H9 (cell line): ENCODE results near the gene SERPINA9. TPM values are rescaled to one million over a fixed set of nuclear protein-coding genes. Genes with fewer than 3 reads are reported as not detected.

Experiments used
- DNase-seq: peaks from one replicate; pipeline ENCODE4 v3.0.0-alpha.2; 2017
- H2AFZ ChIP-seq: one replicate; pipeline ENCODE4 v1.6.1; 2013; ENCODE audit warnings: mild to moderate bottlenecking, low read length, control low read depth, moderate library complexity
- H2AK5ac ChIP-seq: 2 replicates; pipeline ENCODE4 v1.6.1; 2013; ENCODE audit warnings: low read length, control low read depth, mixed read lengths; ENCODE audit not compliant: insufficient read length
- H2BK120ac ChIP-seq: one replicate; pipeline ENCODE4 v1.6.1; 2013; ENCODE audit warnings: low read depth, mild to moderate bottlenecking, low read length, control low read depth, inconsistent platforms; ENCODE audit not compliant: poor library complexity, severe bottlenecking
- H2BK12ac ChIP-seq: 2 replicates; pipeline ENCODE4 v1.6.1; 2013; ENCODE audit warnings: low read length, control low read depth, mixed read lengths, low read depth; ENCODE audit not compliant: insufficient read length
- H2BK15ac ChIP-seq: 2 replicates; pipeline ENCODE4 v1.6.1; 2013; ENCODE audit warnings: low read depth, low read length, control low read depth
- H2BK20ac ChIP-seq: one replicate; pipeline ENCODE4 v1.6.1; 2013; ENCODE audit warnings: low read depth, mild to moderate bottlenecking, low read length, control low read depth, inconsistent platforms; ENCODE audit not compliant: poor library complexity, severe bottlenecking
- H2BK5ac ChIP-seq: 2 replicates; pipeline ENCODE4 v1.6.1; 2013; ENCODE audit warnings: low read length, control low read depth, mixed read lengths; ENCODE audit not compliant: insufficient read length
- H3K14ac ChIP-seq: 2 replicates; pipeline ENCODE4 v1.6.1; 2013; ENCODE audit warnings: low read length, control low read depth; ENCODE audit not compliant: insufficient read depth
- H3K18ac ChIP-seq: 2 replicates; pipeline ENCODE4 v1.6.1; 2013; ENCODE audit warnings: low read depth, mild to moderate bottlenecking, mixed read lengths, low read length, control low read depth; ENCODE audit not compliant: insufficient read length
- H3K23ac ChIP-seq: 2 replicates; pipeline ENCODE4 v1.6.1; 2013; ENCODE audit warnings: low read length, control low read depth, mixed read lengths, low read depth; ENCODE audit not compliant: insufficient read length
- H3K23me2 ChIP-seq: 2 replicates; pipeline ENCODE4 v1.6.1; 2013; ENCODE audit warnings: low read depth, mild to moderate bottlenecking, mixed read lengths, low read length, control low read depth; ENCODE audit not compliant: insufficient read length, poor library complexity, severe bottlenecking
- H3K27ac ChIP-seq: 2 replicates; pipeline ENCODE4 v1.5.1; 2013; ENCODE audit warnings: low read length, control low read depth, mixed read lengths, low read depth; ENCODE audit not compliant: insufficient read length
- H3K27me3 ChIP-seq: 2 replicates; pipeline ENCODE4 v1.6.1; 2013; ENCODE audit warnings: low read length, control low read depth, inconsistent platforms; ENCODE audit not compliant: insufficient read depth
- H3K4ac ChIP-seq: 2 replicates; pipeline ENCODE4 v1.6.1; 2013; ENCODE audit warnings: low read depth, mild to moderate bottlenecking, control low read depth, inconsistent platforms, low read length, moderate library complexity
- H3K4me1 ChIP-seq: 2 replicates; pipeline ENCODE4 v1.6.1; 2013; ENCODE audit warnings: low read length, control low read depth, inconsistent platforms; ENCODE audit not compliant: insufficient read depth
- H3K4me2 ChIP-seq: 2 replicates; pipeline ENCODE4 v1.6.1; 2013; ENCODE audit warnings: low read length, control low read depth, mixed read lengths; ENCODE audit not compliant: insufficient read length, insufficient read depth
- H3K56ac ChIP-seq: 2 replicates; pipeline ENCODE4 v1.6.1; 2013; ENCODE audit warnings: low read depth, mild to moderate bottlenecking, mixed read lengths, low read length, control low read depth; ENCODE audit not compliant: insufficient read length
- H3K79me1 ChIP-seq: 2 replicates; pipeline ENCODE4 v1.6.1; 2013; ENCODE audit warnings: low read depth, mild to moderate bottlenecking, moderate library complexity, low read length, control low read depth, inconsistent platforms; ENCODE audit not compliant: insufficient read depth, poor library complexity, severe bottlenecking
- H3K79me2 ChIP-seq: 2 replicates; pipeline ENCODE4 v1.6.1; 2013; ENCODE audit warnings: low read length, control low read depth, inconsistent platforms; ENCODE audit not compliant: insufficient read depth
- H3K9ac ChIP-seq: 2 replicates; pipeline ENCODE4 v1.6.1; 2013; ENCODE audit warnings: low read length, control low read depth, mixed read lengths; ENCODE audit not compliant: insufficient read length; ENCODE audit errors: extremely low read depth
- H3K9me3 ChIP-seq: one replicate; pipeline ENCODE4 v1.6.1; 2013; ENCODE audit warnings: low read depth, low read length, inconsistent platforms; ENCODE audit not compliant: control insufficient read depth
- H3T11ph ChIP-seq: one replicate; pipeline ENCODE4 v1.6.1; 2013; ENCODE audit warnings: mild to moderate bottlenecking, low read length, control low read depth, inconsistent platforms
- H4K20me1 ChIP-seq: one replicate; pipeline ENCODE4 v1.6.1; 2013; ENCODE audit not compliant: control insufficient read depth, insufficient read length, insufficient read depth
- H4K5ac ChIP-seq: 2 replicates; pipeline ENCODE4 v1.6.1; 2013; ENCODE audit warnings: low read depth, mild to moderate bottlenecking, mixed read lengths, low read length, control low read depth; ENCODE audit not compliant: insufficient read length
- H4K8ac ChIP-seq: replicated peaks from 2 replicates; pipeline ENCODE4 v1.6.1; 2013; ENCODE audit warnings: low read length, control low read depth, mixed read lengths, low read depth; ENCODE audit not compliant: insufficient read length
- H4K91ac ChIP-seq: 2 replicates; pipeline ENCODE4 v1.6.1; 2013; ENCODE audit warnings: low read depth, mild to moderate bottlenecking, moderate library complexity, mixed read lengths, low read length, control low read depth; ENCODE audit not compliant: insufficient read length
- H3K27ac Mint-ChIP-seq, 3 experiments: 2 replicates in 2 of 3; 3 replicates in 1 of 3; pipeline ENCODE4 v1.8.0; 2020 to 2021; ENCODE audit warnings: mixed read lengths in 3 of 3, mild to moderate bottlenecking in 1 of 3, moderate library complexity in 1 of 3
- H3K27me3 Mint-ChIP-seq: 2 replicates; pipeline ENCODE4 v1.8.0; 2021; ENCODE audit warnings: low read depth, mild to moderate bottlenecking, moderate library complexity, mixed read lengths
- H3K36me3 Mint-ChIP-seq, 3 experiments: 2 replicates in 2 of 3; 3 replicates in 1 of 3; pipeline ENCODE4 v1.8.0; 2020 to 2021; ENCODE audit warnings: low read depth in 3 of 3, mixed read lengths in 3 of 3; ENCODE audit not compliant: insufficient read depth in 1 of 3
- H3K4me1 Mint-ChIP-seq, 2 experiments: 2 replicates each; pipeline ENCODE4 v1.8.0; 2020; ENCODE audit warnings: mixed read lengths in 2 of 2
- H3K4me3 Mint-ChIP-seq, 2 experiments: 2 replicates in 1 of 2; 3 replicates in 1 of 2; pipeline ENCODE4 v1.8.0; 2020 to 2021; ENCODE audit warnings: mild to moderate bottlenecking in 2 of 2, mixed read lengths in 2 of 2, moderate library complexity in 1 of 2
- H3K9me3 Mint-ChIP-seq, 2 experiments: 2 replicates in 1 of 2; 3 replicates in 1 of 2; pipeline ENCODE4 v1.8.0; 2020; ENCODE audit warnings: mild to moderate bottlenecking in 2 of 2, mixed read lengths in 2 of 2, moderate library complexity in 1 of 2
- WGBS: extraction: QIAGEN DNeasy Blood & Tissue Kit; methylation state at CpG from one replicate; pipeline ENCODE4 v1.1.7; 2013; ENCODE audit warnings: missing lambda C conversion rate, low lambda C conversion rate, mixed read lengths; ENCODE audit not compliant: insufficient read length; ENCODE audit errors: extremely low coverage; 5-methylcytosine and 5-hydroxymethylcytosine counted together
- total RNA-seq: library from RNA; stranded (reverse); gene quantifications from 2 replicates; pipeline ENCODE4 v1.2.1, GENCODE V29; 2021
- TF ChIP-seq, protein P1 (sequence below): fragments of 200-600 bp; sonication (generic); conservative IDR thresholded peaks from 3 replicates; pipeline ENCODE4 v1.8.0; 2021; ENCODE audit warnings: antibody characterized with exemption, mild to moderate bottlenecking

SERPINA9 gene
- total RNA-seq, 1 experiment from 2014 or later = not detected

DNA sequence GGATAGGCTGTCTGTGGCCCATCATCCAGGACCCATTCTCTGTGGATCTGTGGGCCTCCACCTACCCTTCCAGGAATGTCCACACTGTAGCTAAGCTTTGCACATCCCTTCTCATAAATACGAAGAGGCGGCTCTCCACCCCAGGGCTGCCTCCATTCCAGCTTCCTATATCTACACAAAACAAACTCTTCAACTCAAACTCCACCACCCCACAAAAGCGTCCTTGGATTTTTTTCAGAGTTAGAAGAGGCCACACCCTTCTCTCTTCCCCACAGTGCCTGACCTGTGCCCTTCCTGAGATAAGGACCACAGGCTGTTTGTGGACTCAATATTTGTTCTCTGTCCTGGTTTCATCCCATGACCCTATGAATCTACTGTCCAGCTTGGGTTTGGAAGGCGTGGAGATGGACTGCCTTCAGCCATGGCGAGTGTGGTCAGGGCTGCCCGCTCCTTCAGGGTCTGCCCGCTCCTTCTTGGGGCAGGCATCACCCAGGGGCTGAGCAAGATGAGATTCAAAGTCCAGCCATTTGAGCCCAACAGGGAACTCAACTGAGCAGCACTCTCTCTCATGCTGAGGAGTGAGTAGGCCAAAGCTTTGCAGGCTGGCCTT, 46.2 kb upstream of the SERPINA9 start:
- H3K4me1 Mint-ChIP-seq = peaks cover 7 to 14% of the 10 kb centered on the region in 2 experiments
- no peak overlapping the region for H2AK5ac ChIP-seq
- H3K4me1 ChIP-seq = peaks cover 8% of the 10 kb centered on the region; the same call in 1 of the 2 replicates

More for the DNA sequence above, 46.2 kb upstream of the SERPINA9 start:
- no CpG with 5 or more reads among the region's 7 CpGs for WGBS
- Histone ChIP-seq H3K4me2 (no peak overlapping the region), H4K8ac (no peak overlapping the region), H3K27ac (no peak overlapping the region), H4K5ac (no peak overlapping the region), H3K27me3 (no peaks in the 10 kb centered on the region), H3K18ac (no peak overlapping the region), H2BK20ac (no peak overlapping the region), H3K79me1 (no peaks in the 10 kb centered on the region), H4K20me1 (no peaks in the 10 kb centered on the region), H2BK5ac (no peak overlapping the region), H3K56ac (no peak overlapping the region), H3T11ph (no peak overlapping the region), H3K14ac (no peak overlapping the region), H2AFZ (no peak overlapping the region), H3K4ac (no peak overlapping the region), H2BK120ac (no peak overlapping the region), H2BK15ac (no peak overlapping the region), H3K9ac (no peak overlapping the region), H2BK12ac (no peak overlapping the region), H4K91ac (no peak overlapping the region), H3K23me2 (no peaks in the 10 kb centered on the region), H3K23ac (no peak overlapping the region), H3K9me3 (no peaks in the 10 kb centered on the region), H3K79me2 (no peaks in the 10 kb centered on the region)
- DNase-seq = no peak
- Mint-ChIP-seq H3K36me3 (peaks cover 0 to 15% (median 2%) of the 10 kb centered on the region in 3 experiments; a peak in 3 of 7 replicates), H3K27me3 (peaks cover 8% of the 10 kb centered on the region), H3K9me3 (peaks cover 12% of the 10 kb centered on the region in 2 experiments), H3K4me3 (no peak overlapping the region), H3K27ac (no peak overlapping the region)
- TF ChIP-seq, protein P1, sequence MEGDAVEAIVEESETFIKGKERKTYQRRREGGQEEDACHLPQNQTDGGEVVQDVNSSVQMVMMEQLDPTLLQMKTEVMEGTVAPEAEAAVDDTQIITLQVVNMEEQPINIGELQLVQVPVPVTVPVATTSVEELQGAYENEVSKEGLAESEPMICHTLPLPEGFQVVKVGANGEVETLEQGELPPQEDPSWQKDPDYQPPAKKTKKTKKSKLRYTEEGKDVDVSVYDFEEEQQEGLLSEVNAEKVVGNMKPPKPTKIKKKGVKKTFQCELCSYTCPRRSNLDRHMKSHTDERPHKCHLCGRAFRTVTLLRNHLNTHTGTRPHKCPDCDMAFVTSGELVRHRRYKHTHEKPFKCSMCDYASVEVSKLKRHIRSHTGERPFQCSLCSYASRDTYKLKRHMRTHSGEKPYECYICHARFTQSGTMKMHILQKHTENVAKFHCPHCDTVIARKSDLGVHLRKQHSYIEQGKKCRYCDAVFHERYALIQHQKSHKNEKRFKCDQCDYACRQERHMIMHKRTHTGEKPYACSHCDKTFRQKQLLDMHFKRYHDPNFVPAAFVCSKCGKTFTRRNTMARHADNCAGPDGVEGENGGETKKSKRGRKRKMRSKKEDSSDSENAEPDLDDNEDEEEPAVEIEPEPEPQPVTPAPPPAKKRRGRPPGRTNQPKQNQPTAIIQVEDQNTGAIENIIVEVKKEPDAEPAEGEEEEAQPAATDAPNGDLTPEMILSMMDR = no peak
